ENCODE results near the gene HOXC12. TPM values are rescaled to one million over a fixed set of nuclear protein-coding genes. Genes with fewer than 3 reads are reported as not detected.
A peak's percentile ranks its signal among the peaks of the same experiment; 100 is the strongest.

Gene HOXC12
- total and polyA plus RNA-seq, 7 experiments from 2014 or later = not detected

DNA sequence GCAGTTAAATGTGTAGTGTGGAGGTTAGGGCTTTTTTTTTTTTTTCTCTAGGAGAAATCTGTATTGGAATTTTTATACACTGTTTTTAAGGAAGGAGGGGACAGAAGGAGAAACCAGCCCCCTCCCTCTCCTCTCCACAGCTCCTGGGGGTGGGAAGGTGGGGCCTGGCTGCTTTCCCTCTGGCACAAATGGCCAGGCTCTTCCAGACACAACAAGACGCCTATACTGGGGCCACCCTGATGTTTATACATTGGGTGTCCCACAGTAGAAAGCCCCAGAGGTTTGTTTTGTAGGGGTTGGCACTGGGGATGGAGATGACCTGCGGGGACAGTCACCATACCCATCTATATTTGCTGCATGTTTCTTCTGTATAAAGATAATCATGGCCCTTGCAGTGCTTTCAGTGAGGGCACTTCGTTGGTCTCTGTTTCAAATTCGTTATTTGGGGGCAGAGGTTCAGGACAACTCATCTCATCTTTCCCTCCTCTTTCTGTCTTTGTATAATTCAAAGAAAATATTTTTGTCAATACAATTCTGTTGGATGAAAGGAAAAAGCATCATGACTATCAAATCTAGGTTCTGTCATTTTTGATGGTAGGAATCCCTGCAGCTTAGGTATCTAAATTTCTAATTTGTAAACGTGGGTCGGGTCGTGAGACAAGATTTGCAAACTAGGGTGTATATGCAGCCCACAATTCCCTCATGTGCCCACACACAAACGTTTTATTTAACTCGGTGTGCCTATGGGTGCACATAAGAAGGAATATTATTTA, 22.3 kb downstream of the HOXC12 start:
- H3K4me3 ChIP-seq (ENCODE audit: low read length) = no peak overlapping the region
- DNase-seq (no peak), ATAC-seq (no peak)
- no peaks in the 10 kb centered on the region for H3K9me3 ChIP-seq (ENCODE audit: control insufficient read depth in 2 of 3, low read length in 3 of 3)
- H3K36me3 Mint-ChIP-seq = peaks cover 0 to 10% (median 0%) of the 10 kb centered on the region in 5 donors
- POLR2A ChIA-PET = interaction anchor here (0.6 to 2.6 kb wide), 3 partner anchors 9 to 32 kb away, joined by 3 to 6 read pairs (median 4); partner anchors contain the start of gene HOXC8
- peak overlapping the region in 2 of 10 donors; percentile 67 to 72 for H3K4me3 Mint-ChIP-seq
- H3K4me1 Mint-ChIP-seq = peaks cover 0 to 35% (median 24%) of the 10 kb centered on the region in 7 donors
- peaks cover 86 to 94% (median 90%) of the 10 kb centered on the region in 5 donors for H3K27me3 Mint-ChIP-seq
- peaks cover 38 to 90% of the 10 kb centered on the region in 2 donors for H3K27me3 ChIP-seq (ENCODE audit: control insufficient read depth in 2 of 2, insufficient read depth in 2 of 2, low read length in 2 of 2)
- peaks cover 0 to 35% (median 13%) of the 10 kb centered on the region in 11 donors for H3K9me3 Mint-ChIP-seq
- no peak overlapping the region for H3K27ac ChIP-seq (ENCODE audit: low read depth, low read length)
- H3K27ac Mint-ChIP-seq = peak overlapping the region in 2 of 9 donors; percentile 25 to 38
- H3K36me3 ChIP-seq (ENCODE audit: control insufficient read depth in 2 of 3, insufficient read depth in 3 of 3, low read length in 3 of 3) = no peaks in the 10 kb centered on the region
- intact Hi-C loops (cut with micrococcal nuclease) = no loop called here
- peaks cover 10 to 22% of the 10 kb centered on the region in 2 donors for H3K4me1 ChIP-seq (ENCODE audit: control insufficient read depth in 2 of 2, insufficient read depth in 2 of 2, low read length in 2 of 2)
- CTCF ChIA-PET = no interaction called here

DNA sequence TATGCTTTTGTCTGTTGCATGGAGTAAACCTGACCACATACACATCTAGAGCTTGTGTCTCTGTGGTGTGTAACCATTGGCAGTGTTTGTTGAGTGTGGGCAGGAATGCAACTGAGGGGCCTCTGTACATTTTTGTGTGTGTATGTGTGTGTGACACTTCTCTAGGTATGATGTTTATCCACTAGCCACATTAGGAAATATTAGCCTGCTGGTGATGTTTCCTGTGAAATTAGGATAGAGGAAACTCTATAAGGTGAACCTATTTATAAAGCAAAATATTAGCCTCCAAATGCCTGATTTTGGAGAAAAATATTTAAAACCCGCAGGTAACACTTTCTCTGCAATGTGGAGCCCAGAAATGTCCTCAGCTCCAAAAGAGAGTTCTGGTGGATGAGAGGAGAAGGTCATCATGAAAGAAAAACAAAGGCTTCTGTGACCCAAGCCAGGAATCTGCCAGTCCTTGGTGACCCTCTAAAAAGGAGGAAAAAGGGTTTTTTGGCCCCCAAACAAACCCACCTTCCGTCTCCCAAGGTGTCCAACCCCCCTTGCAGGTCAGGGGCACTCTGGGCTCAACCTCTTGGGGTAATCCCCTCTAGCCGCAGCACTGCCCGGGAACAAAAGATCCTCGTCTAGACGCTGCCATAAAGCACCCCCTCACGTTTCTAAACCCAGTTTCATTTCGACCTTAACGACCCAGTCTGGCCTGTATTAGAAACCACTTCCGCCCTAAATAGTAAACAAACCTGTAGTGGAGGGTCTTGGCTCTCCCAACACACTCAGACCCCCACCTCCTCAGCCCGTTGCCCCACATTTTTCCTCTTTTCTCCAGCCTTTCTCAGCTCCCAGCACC, 23.1 kb downstream of the HOXC12 start:
- H3K4me3 Mint-ChIP-seq = no peak overlapping the region
- POLR2A ChIA-PET = interaction anchor here (2.6 kb wide), 1 partner anchor 9 kb away, joined by 6 read pairs; no protein-coding TSS in a partner anchor
- CTCF ChIA-PET = no interaction called here

GRCh38 chr12:53978477-53979356, 24.0 kb downstream of the HOXC12 start:
- no peak overlapping the region for H3K4me3 ChIP-seq (ENCODE audit: low read length)
- H3K27ac ChIP-seq (ENCODE audit: low read depth, low read length) = no peak overlapping the region
- DNase-seq (no peak), ATAC-seq (no peak)
- ChIA-PET POLR2A (no interaction called here), CTCF (no interaction called here)
- no peaks in the 10 kb centered on the region for H3K36me3 ChIP-seq (ENCODE audit: control insufficient read depth in 2 of 3, insufficient read depth in 3 of 3, low read length in 3 of 3)
- H3K27ac Mint-ChIP-seq = peak overlapping the region in 1 of 9 donors; percentile 21
- H3K4me3 Mint-ChIP-seq = no peak overlapping the region
- H3K36me3 Mint-ChIP-seq = peaks cover 0 to 2% (median 0%) of the 10 kb centered on the region in 5 donors
- H3K4me1 ChIP-seq (ENCODE audit: control insufficient read depth in 2 of 2, insufficient read depth in 2 of 2, low read length in 2 of 2) = peaks cover 10 to 21% of the 10 kb centered on the region in 2 donors
- H3K27me3 ChIP-seq (ENCODE audit: control insufficient read depth in 2 of 2, insufficient read depth in 2 of 2, low read length in 2 of 2) = peaks cover 37 to 89% of the 10 kb centered on the region in 2 donors
- peaks cover 0 to 29% (median 16%) of the 10 kb centered on the region in 7 donors for H3K4me1 Mint-ChIP-seq
- H3K9me3 ChIP-seq (ENCODE audit: control insufficient read depth in 2 of 3, low read length in 3 of 3) = no peaks in the 10 kb centered on the region
- H3K9me3 Mint-ChIP-seq = peaks cover 0 to 36% (median 3%) of the 10 kb centered on the region in 11 donors
- peaks cover 88 to 96% (median 90%) of the 10 kb centered on the region in 5 donors for H3K27me3 Mint-ChIP-seq
- intact Hi-C loops (cut with micrococcal nuclease) = loop anchor here in 1 of 2 donors (1.0 kb wide), 1 partner anchor 16 kb away; no protein-coding TSS in a partner anchor

More for the DNA sequence above, 23.1 kb downstream of the HOXC12 start:
- no peaks in the 10 kb centered on the region for H3K9me3 ChIP-seq (ENCODE audit: control insufficient read depth in 2 of 3, low read length in 3 of 3)
- peaks cover 36 to 89% of the 10 kb centered on the region in 2 donors for H3K27me3 ChIP-seq (ENCODE audit: control insufficient read depth in 2 of 2, insufficient read depth in 2 of 2, low read length in 2 of 2)
- no peak overlapping the region for H3K27ac Mint-ChIP-seq
- DNase-seq (no peak), ATAC-seq (no peak)
- H3K27ac ChIP-seq (ENCODE audit: low read depth, low read length) = no peak overlapping the region
- peaks cover 0 to 34% (median 9%) of the 10 kb centered on the region in 11 donors for H3K9me3 Mint-ChIP-seq
- H3K4me1 ChIP-seq (ENCODE audit: control insufficient read depth in 2 of 2, insufficient read depth in 2 of 2, low read length in 2 of 2) = peaks cover 10 to 22% of the 10 kb centered on the region in 2 donors
- no peak overlapping the region for H3K4me3 ChIP-seq (ENCODE audit: low read length)
- intact Hi-C loops (cut with micrococcal nuclease) = no loop called here
- peaks cover 86 to 94% (median 88%) of the 10 kb centered on the region in 5 donors for H3K27me3 Mint-ChIP-seq
- no peaks in the 10 kb centered on the region for H3K36me3 ChIP-seq (ENCODE audit: control insufficient read depth in 2 of 3, insufficient read depth in 3 of 3, low read length in 3 of 3)
- peaks cover 0 to 7% (median 0%) of the 10 kb centered on the region in 5 donors for H3K36me3 Mint-ChIP-seq
- peaks cover 0 to 33% (median 22%) of the 10 kb centered on the region in 7 donors for H3K4me1 Mint-ChIP-seq

DNA sequence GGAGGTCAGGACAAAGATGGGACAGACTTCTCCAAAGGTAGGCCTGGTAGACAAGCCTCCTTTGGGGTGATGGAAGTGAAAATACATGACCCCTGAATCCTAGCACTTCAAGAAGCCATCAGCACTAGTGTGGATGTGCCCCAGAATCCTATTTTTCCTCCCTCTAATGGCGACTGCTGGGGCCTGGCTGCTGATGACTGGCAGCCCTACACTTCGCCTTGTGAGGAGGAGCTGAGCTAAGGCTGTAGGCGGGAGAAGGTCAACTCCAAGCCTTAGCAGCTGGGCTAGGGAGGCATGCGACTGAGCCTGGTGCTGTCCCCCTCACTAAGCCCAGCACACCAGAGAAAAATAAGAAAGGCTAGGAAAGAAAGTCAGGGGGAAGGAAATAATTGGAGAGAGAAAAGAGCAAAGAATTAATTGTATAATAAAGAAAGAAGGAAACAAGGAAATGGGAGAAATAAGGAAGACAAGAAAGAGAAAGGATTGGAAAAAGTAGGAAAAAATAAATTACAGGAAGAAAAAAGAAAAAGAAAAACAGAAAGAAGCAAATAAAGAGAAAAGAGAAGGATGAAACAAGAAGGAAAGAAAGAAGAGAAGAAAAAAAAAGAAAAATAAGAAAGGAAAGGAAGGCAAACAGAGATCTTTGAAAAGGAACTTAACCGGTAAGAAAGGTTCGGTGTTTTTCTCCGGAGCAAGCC, 25.6 kb downstream of the HOXC12 start:
- Mint-ChIP-seq H3K27ac (peak overlapping the region in 4 of 9 donors; percentile 31 to 59 (median 58)), H3K27me3 (peaks cover 92 to 98% (median 93%) of the 10 kb centered on the region in 5 donors), H3K36me3 (peaks cover 0 to 2% (median 0%) of the 10 kb centered on the region in 5 donors), H3K9me3 (peaks cover 0 to 39% (median 2%) of the 10 kb centered on the region in 11 donors), H3K4me3 (no peak overlapping the region), H3K4me1 (peaks cover under 1 to 29% (median 15%) of the 10 kb centered on the region in 7 donors)
- POLR2A ChIA-PET = no interaction called here
- Histone ChIP-seq H3K27ac (ENCODE audit: low read depth, low read length) (no peak overlapping the region), H3K36me3 (ENCODE audit: control insufficient read depth in 2 of 3, insufficient read depth in 3 of 3, low read length in 3 of 3) (no peaks in the 10 kb centered on the region), H3K27me3 (ENCODE audit: control insufficient read depth in 2 of 2, insufficient read depth in 2 of 2, low read length in 2 of 2) (peaks cover 41 to 88% of the 10 kb centered on the region in 2 donors), H3K4me3 (ENCODE audit: low read length) (no peak overlapping the region), H3K4me1 (ENCODE audit: control insufficient read depth in 2 of 2, insufficient read depth in 2 of 2, low read length in 2 of 2) (peaks cover under 1 to 12% of the 10 kb centered on the region in 2 donors), H3K9me3 (ENCODE audit: control insufficient read depth in 2 of 3, low read length in 3 of 3) (no peaks in the 10 kb centered on the region)
- CTCF ChIA-PET = no interaction called here
- ATAC-seq (no peak), DNase-seq (no peak)
- intact Hi-C loops (cut with micrococcal nuclease) = loop anchor here in 1 of 2 donors (5.0 kb wide), 1 partner anchor 43 kb away; the partner anchor contains the start of gene HOXC13

- Mint-ChIP-seq H3K36me3 (no peaks in the 10 kb centered on the region), H3K27me3 (peaks cover 91 to 96% (median 92%) of the 10 kb centered on the region in 5 donors), H3K4me3 (no peak overlapping the region), H3K27ac (peak overlapping the region in 4 of 9 donors; percentile 8 to 59 (median 44)), H3K4me1 (peaks cover 6 to 28% (median 13%) of the 10 kb centered on the region in 7 donors), H3K9me3 (peaks cover 0 to 33% (median 0%) of the 10 kb centered on the region in 11 donors)
- Histone ChIP-seq H3K27ac (ENCODE audit: low read depth, low read length) (no peak overlapping the region), H3K27me3 (ENCODE audit: control insufficient read depth in 2 of 2, insufficient read depth in 2 of 2, low read length in 2 of 2) (peaks cover 40 to 88% of the 10 kb centered on the region in 2 donors), H3K4me3 (ENCODE audit: low read length) (no peak overlapping the region), H3K4me1 (ENCODE audit: control insufficient read depth in 2 of 2, insufficient read depth in 2 of 2, low read length in 2 of 2) (peaks cover 6 to 13% of the 10 kb centered on the region in 2 donors), H3K36me3 (ENCODE audit: control insufficient read depth in 2 of 3, insufficient read depth in 3 of 3, low read length in 3 of 3) (no peaks in the 10 kb centered on the region), H3K9me3 (ENCODE audit: control insufficient read depth in 2 of 3, low read length in 3 of 3) (no peaks in the 10 kb centered on the region)
- ATAC-seq (no peak), DNase-seq (no peak)
- ChIA-PET POLR2A (no interaction called here), CTCF (no interaction called here)
- intact Hi-C loops (cut with micrococcal nuclease) = loop anchor here in 1 of 2 donors (5.0 kb wide), 1 partner anchor 44 kb away; the partner anchor contains the start of gene HOXC13
Observed at GRCh38 chr12:53980802-53981496, 26.2 kb downstream of the HOXC12 start.

Data from naive thymus-derived CD4-positive, alpha-beta T cell (primary cell).